Endothelial cell of umbilical vein (primary cell): ENCODE data around the gene YWHAE. TPM values are rescaled to one million over a fixed set of nuclear protein-coding genes. Genes with fewer than 3 reads are reported as not detected.

Experiments
- BruUV-seq: library from RNA; stranded (reverse); fragments of 400-500 nt; replicated peaks from 2 replicates; lab custom pipeline; 2021; lab: Mats Ljungman, UMichigan
- CTCF ChIA-PET: fragments of 300-600, 350-600 bp; sonication (Branson Sonifier 250); formaldehyde crosslinking; loops from one replicate; lab custom pipeline; 2021; ENCODE audit warnings: antibody characterized with exemption, inconsistent platforms; lab: Charles Lee
- POLR2A ChIA-PET: fragments of 300-600, 350-600 bp; sonication (Branson Sonifier 250); formaldehyde crosslinking; loops from one replicate; lab custom pipeline; 2021; ENCODE audit warnings: antibody characterized with exemption, inconsistent platforms; lab: Charles Lee
- DNase-seq: peaks from one replicate; pipeline ENCODE4 v3.0.0-alpha.2; 2011; ENCODE audit warnings: low read depth, low spot score
- FAIRE-seq: peaks from 2 replicates; lab custom pipeline; 2011; peaks lifted over from hg19 to GRCh38; lab: Jason Lieb, UNC
- H2AFZ ChIP-seq: 2 replicates; pipeline ENCODE4 v1.6.0; 2012; ENCODE audit warnings: low read depth, low read length, control low read depth, inconsistent platforms
- H3K27ac ChIP-seq: 2 replicates; pipeline ENCODE4 v1.5.1; 2011; ENCODE audit warnings: low read depth, mild to moderate bottlenecking, control low read depth, low read length, moderate library complexity; ENCODE audit not compliant: insufficient read depth
- H3K27me3 ChIP-seq, 2 experiments: 2 replicates each; pipeline versions ENCODE4 v1.6.0 to v1.6.1; 2011; ENCODE audit warnings: low read length in 2 of 2, mixed read lengths in 1 of 2; ENCODE audit not compliant: control insufficient read depth in 2 of 2, insufficient read depth in 2 of 2
- H3K36me3 ChIP-seq, 2 experiments: 2 replicates in 1 of 2; 3 replicates in 1 of 2; pipeline ENCODE4 v1.5.1; 2011; ENCODE audit warnings: low read length in 2 of 2, mild to moderate bottlenecking in 1 of 2, moderate library complexity in 1 of 2; ENCODE audit not compliant: control insufficient read depth in 2 of 2, insufficient read depth in 2 of 2; ENCODE audit errors: extremely low read depth in 1 of 2
- H3K4me1 ChIP-seq: 3 replicates; pipeline ENCODE4 v1.5.1; 2011; ENCODE audit warnings: mild to moderate bottlenecking, low read length; ENCODE audit not compliant: control insufficient read depth, insufficient read depth; ENCODE audit errors: extremely low read depth
- H3K4me2 ChIP-seq: 2 replicates; pipeline ENCODE4 v1.6.1; 2011; ENCODE audit warnings: low read length, control low read depth, mixed read lengths; ENCODE audit not compliant: insufficient read depth
- H3K4me3 ChIP-seq, 3 experiments: fragments of 200-600 bp in 1 of 3; sonication (generic), shearing (Covaris generic) in 1 of 3; replicated peaks in 1 of 3; 2 replicates each; pipeline ENCODE4 v1.5.1; 2011 to 2016; ENCODE audit warnings: control low read depth in 3 of 3, low read length in 3 of 3, mild to moderate bottlenecking in 2 of 3, inconsistent platforms in 1 of 3, low read depth in 1 of 3, moderate library complexity in 1 of 3; ENCODE audit not compliant: insufficient read depth in 1 of 3
- H3K79me2 ChIP-seq: 2 replicates; pipeline ENCODE4 v1.6.0; 2012; ENCODE audit warnings: low read length, inconsistent platforms; ENCODE audit not compliant: control insufficient read depth, insufficient read depth
- H3K9ac ChIP-seq: replicated peaks from 2 replicates; pipeline ENCODE3; 2011; ENCODE audit warnings: low read length, control low read depth; ENCODE audit not compliant: insufficient read depth; ENCODE audit errors: extremely low read depth
- H3K9me1 ChIP-seq: replicated peaks from 3 replicates; pipeline ENCODE4 v1.6.0; 2011; ENCODE audit warnings: mild to moderate bottlenecking, low read length; ENCODE audit not compliant: control insufficient read depth, insufficient read depth; ENCODE audit errors: extremely low read depth
- H3K9me3 ChIP-seq: replicated peaks from 2 replicates; pipeline ENCODE4 v1.5.1; 2012; ENCODE audit warnings: low read length, inconsistent platforms; ENCODE audit not compliant: control insufficient read depth, insufficient read depth
- H4K20me1 ChIP-seq: replicated peaks from 2 replicates; pipeline ENCODE3; 2011; ENCODE audit warnings: mild to moderate bottlenecking, low read length; ENCODE audit not compliant: control insufficient read depth, insufficient read depth; ENCODE audit errors: extremely low read depth
- EZH2 ChIP-seq: IDR thresholded peaks from 2 replicates; pipeline ENCODE4 v1.6.1; 2012; ENCODE audit warnings: borderline replicate concordance, low read depth, mild to moderate bottlenecking, moderate library complexity, low read length, inconsistent platforms; ENCODE audit not compliant: severe bottlenecking
- FOS ChIP-seq: IDR thresholded peaks from 2 replicates; pipeline ENCODE4 v1.6.1; 2011; ENCODE audit warnings: mild to moderate bottlenecking, low read length, moderate library complexity, borderline replicate concordance; ENCODE audit not compliant: insufficient read depth
- GATA2 ChIP-seq: IDR thresholded peaks from 2 replicates; pipeline ENCODE4 v1.7.0; 2011; ENCODE audit warnings: low read depth, mild to moderate bottlenecking, moderate library complexity, mixed read lengths, low read length; ENCODE audit not compliant: insufficient read length, insufficient read depth
- MYC ChIP-seq: IDR thresholded peaks from one replicate; pipeline ENCODE4 v1.6.1; 2011; ENCODE audit warnings: mild to moderate bottlenecking, low read depth, low read length
- POLR2A ChIP-seq: IDR thresholded peaks from 2 replicates; pipeline ENCODE4 v1.6.1; 2012; ENCODE audit warnings: low read depth, mild to moderate bottlenecking, control low read depth, low read length
- POLR2AphosphoS5 ChIP-seq: IDR thresholded peaks from 2 replicates; pipeline ENCODE4 v1.6.1; 2012; ENCODE audit warnings: low read depth, mild to moderate bottlenecking, control low read depth, low read length, moderate library complexity; ENCODE audit not compliant: insufficient read depth
- dilution Hi-C: fragments of 300-500 bp; cut with MboI; formaldehyde crosslinking; loops from one replicate; pipeline ENCODE4 v1.15.0; 2019; ENCODE audit warnings: low sequenced_read_pairs; ENCODE audit not compliant: extremely low pct_ligation_motif_present
- intact Hi-C: fragments of 100-400 bp; cut with micrococcal nuclease; formaldehyde crosslinking; loops from one replicate; pipeline ENCODE4 v1.10.0; 2022
- polyA plus RNA-seq, 4 experiments: library from polyadenylated mRNA; depleted of rRNA in 3 of 4; stranded (reverse) in 3 of 4; unstranded in 1 of 4; fragments of >200 nt; gene quantifications; 2 replicates each; pipeline versions ENCODE4 v1.2.1 to v1.2.3, GENCODE V29; 2011 to 2012; ENCODE audit warnings: missing spikeins in 1 of 4
- total RNA-seq: library from RNA; stranded (reverse); gene quantifications from 2 replicates; pipeline ENCODE4 v1.2.3, GENCODE V29; 2021
- TF ChIP-seq, protein P1 (sequence below), 2 donors: IDR thresholded peaks; 1 replicate in 1 of 2; 2 replicates in 1 of 2; pipeline ENCODE4 v1.5.1; 2011; ENCODE audit warnings: low read length in 2 of 2, mild to moderate bottlenecking in 2 of 2, moderate library complexity in 2 of 2, control low read depth in 1 of 2, inconsistent platforms in 1 of 2, low read depth in 1 of 2; ENCODE audit not compliant: insufficient read depth in 1 of 2; ENCODE audit errors: extremely low read depth in 1 of 2

The YWHAE gene
- total and polyA plus RNA-seq, 2 donors (not counting 3 experiments of a cell fraction or from before 2014, with no cell fraction given): 396 to 819 TPM

- H3K4me1 ChIP-seq: no peaks in the 10 kb centered on the region
- no peak for TF ChIP-seq POLR2AphosphoS5
- TF ChIP-seq FOS: no peak
- TF ChIP-seq POLR2A: no peak
- TF ChIP-seq EZH2: no peak
- TF ChIP-seq, protein P1, sequence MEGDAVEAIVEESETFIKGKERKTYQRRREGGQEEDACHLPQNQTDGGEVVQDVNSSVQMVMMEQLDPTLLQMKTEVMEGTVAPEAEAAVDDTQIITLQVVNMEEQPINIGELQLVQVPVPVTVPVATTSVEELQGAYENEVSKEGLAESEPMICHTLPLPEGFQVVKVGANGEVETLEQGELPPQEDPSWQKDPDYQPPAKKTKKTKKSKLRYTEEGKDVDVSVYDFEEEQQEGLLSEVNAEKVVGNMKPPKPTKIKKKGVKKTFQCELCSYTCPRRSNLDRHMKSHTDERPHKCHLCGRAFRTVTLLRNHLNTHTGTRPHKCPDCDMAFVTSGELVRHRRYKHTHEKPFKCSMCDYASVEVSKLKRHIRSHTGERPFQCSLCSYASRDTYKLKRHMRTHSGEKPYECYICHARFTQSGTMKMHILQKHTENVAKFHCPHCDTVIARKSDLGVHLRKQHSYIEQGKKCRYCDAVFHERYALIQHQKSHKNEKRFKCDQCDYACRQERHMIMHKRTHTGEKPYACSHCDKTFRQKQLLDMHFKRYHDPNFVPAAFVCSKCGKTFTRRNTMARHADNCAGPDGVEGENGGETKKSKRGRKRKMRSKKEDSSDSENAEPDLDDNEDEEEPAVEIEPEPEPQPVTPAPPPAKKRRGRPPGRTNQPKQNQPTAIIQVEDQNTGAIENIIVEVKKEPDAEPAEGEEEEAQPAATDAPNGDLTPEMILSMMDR (IDR thresholded peaks at IDR 0.05; ENCODE audit: extremely low read depth in 1 of 2, insufficient read depth in 1 of 2, low read depth in 1 of 2, low read length in 2 of 2): no peak
- DNase-seq (no peak), FAIRE-seq (no peak)
- no peak overlapping the region for H2AFZ ChIP-seq
- H3K9me3 ChIP-seq: no peaks in the 10 kb centered on the region
- no peaks in the 10 kb centered on the region for H4K20me1 ChIP-seq
- H3K36me3 ChIP-seq: no peaks in the 10 kb centered on the region
- ChIA-PET CTCF (interaction anchor here (0.6 to 2.0 kb wide), 2 partner anchors 11 to 48 kb away, joined by 6 to 21 read pairs; no protein-coding TSS in a partner anchor), POLR2A (interaction anchor here (0.7 kb wide), 1 partner anchor 52 kb away, joined by 4 read pairs; no protein-coding TSS in a partner anchor)
- no TSS peak for BruUV-seq
- no peaks in the 10 kb centered on the region for H3K27me3 ChIP-seq
- no peak overlapping the region for H3K4me3 ChIP-seq
- H3K79me2 ChIP-seq: no peaks in the 10 kb centered on the region
- no peak overlapping the region for H3K27ac ChIP-seq
- H3K4me2 ChIP-seq: no peak overlapping the region
- no peak overlapping the region for H3K9ac ChIP-seq
- dilution Hi-C loops: no loop called here
- H3K9me1 ChIP-seq: no peaks in the 10 kb centered on the region
- intact Hi-C loops: no loop called here
These were observed 77.5 kb downstream of the YWHAE start for GRCh38 chr17:1322480-1322879.

DNA sequence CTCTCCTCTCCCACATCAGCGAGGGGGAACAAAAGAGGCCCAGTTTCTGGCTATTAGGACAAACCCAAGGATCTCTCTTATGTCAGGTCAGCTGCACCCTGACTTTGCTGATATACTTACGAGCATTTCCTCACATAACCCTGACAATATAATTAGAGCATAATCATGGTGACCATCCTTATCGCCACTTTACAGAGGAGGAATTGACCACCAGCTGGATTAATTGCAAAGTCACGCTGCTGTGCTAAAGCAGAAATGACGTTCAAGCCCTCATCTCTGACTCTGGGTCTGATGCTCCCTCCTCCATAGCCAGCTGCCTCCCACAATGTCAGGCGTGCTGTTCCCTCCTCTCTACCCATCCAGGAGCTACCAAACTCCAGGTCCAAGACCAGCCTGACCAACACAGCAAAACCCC lies 78.0 kb downstream of the YWHAE start:
- no TSS peak for BruUV-seq
- H3K9me1 ChIP-seq: no peaks in the 10 kb centered on the region
- intact Hi-C loops: no loop called here

More for the DNA sequence above, 78.0 kb downstream of the YWHAE start:
- H3K4me3 ChIP-seq: no peak overlapping the region
- CTCF ChIA-PET: interaction anchor here (0.6 to 2.0 kb wide), 2 partner anchors 11 to 48 kb away, joined by 6 to 21 read pairs; no protein-coding TSS in a partner anchor
- H3K4me2 ChIP-seq: no peak overlapping the region
- DNase-seq (no peak), FAIRE-seq (peak; percentile 21)
- H3K9ac ChIP-seq: no peak overlapping the region
- no peaks in the 10 kb centered on the region for H3K9me3 ChIP-seq
- H4K20me1 ChIP-seq: no peaks in the 10 kb centered on the region
- POLR2A ChIA-PET: interaction anchor here (0.7 kb wide), 1 partner anchor 52 kb away, joined by 4 read pairs; no protein-coding TSS in a partner anchor
- no peaks in the 10 kb centered on the region for H3K4me1 ChIP-seq
- no peak overlapping the region for H2AFZ ChIP-seq
- H3K36me3 ChIP-seq: no peaks in the 10 kb centered on the region
- TF ChIP-seq, protein P1 (IDR thresholded peaks at IDR 0.05; ENCODE audit: extremely low read depth in 1 of 2, insufficient read depth in 1 of 2, low read depth in 1 of 2, low read length in 2 of 2): no peak
- TF ChIP-seq POLR2A: no peak
- no peak for TF ChIP-seq EZH2
- TF ChIP-seq MYC: no peak
- TF ChIP-seq GATA2: no peak
- no peak overlapping the region for H3K27ac ChIP-seq
- no peaks in the 10 kb centered on the region for H3K79me2 ChIP-seq
- H3K27me3 ChIP-seq: no peaks in the 10 kb centered on the region
- dilution Hi-C loops: no loop called here
